H1 (cell line): ENCODE results near the gene RBM8A. TPM values are rescaled to one million over a fixed set of nuclear protein-coding genes. Genes with fewer than 3 reads are reported as not detected.

ENCODE experiments used
- CTCF ChIA-PET: fragments of 300-600 bp; sonication (Branson Sonifier 250); formaldehyde crosslinking; loops from one replicate; lab custom pipeline; 2021; ENCODE audit not compliant: partially characterized antibody; lab: Charles Lee
- POLR2A ChIA-PET: fragments of 300-600 bp; sonication (Branson Sonifier 250); formaldehyde crosslinking; loops from one replicate; lab custom pipeline; 2021; ENCODE audit warnings: inconsistent platforms; ENCODE audit not compliant: partially characterized antibody; lab: Charles Lee
- DNase-seq, 2 experiments: peaks; one replicate each; pipeline versions ENCODE4 v3.0.0 to v3.0.0-alpha.2; 2010 to 2022; ENCODE audit warnings: low spot score in 2 of 2, low read depth in 1 of 2, mixed read lengths in 1 of 2
- FAIRE-seq: peaks from 2 replicates; lab custom pipeline; 2011; peaks lifted over from hg19 to GRCh38; lab: Jason Lieb, UNC
- H2AFZ ChIP-seq: 2 replicates; pipeline ENCODE4 v1.8.1; 2012; ENCODE audit warnings: low read length, inconsistent platforms
- H2AK5ac ChIP-seq: 2 replicates; pipeline ENCODE4 v1.6.1; 2013; ENCODE audit warnings: low read depth, low read length
- H2BK120ac ChIP-seq: replicated peaks from 2 replicates; pipeline ENCODE3; 2013; ENCODE audit warnings: low read depth, low read length, inconsistent platforms
- H2BK12ac ChIP-seq: 2 replicates; pipeline ENCODE4 v1.6.1; 2013; ENCODE audit warnings: low read depth, low read length
- H2BK15ac ChIP-seq: 2 replicates; pipeline ENCODE4 v1.6.1; 2013; ENCODE audit warnings: low read length
- H2BK20ac ChIP-seq: 2 replicates; pipeline ENCODE4 v1.6.1; 2013; ENCODE audit warnings: low read length
- H2BK5ac ChIP-seq: 2 replicates; pipeline ENCODE4 v1.6.1; 2013; ENCODE audit warnings: low read depth, low read length
- H3K14ac ChIP-seq: 2 replicates; pipeline ENCODE4 v1.6.1; 2013; ENCODE audit warnings: inconsistent platforms; ENCODE audit not compliant: insufficient read length
- H3K18ac ChIP-seq: 2 replicates; pipeline ENCODE4 v1.6.1; 2013; ENCODE audit warnings: low read length; ENCODE audit errors: extremely low read depth
- H3K23ac ChIP-seq: 2 replicates; pipeline ENCODE4 v1.6.1; 2013; ENCODE audit warnings: inconsistent platforms; ENCODE audit not compliant: insufficient read length
- H3K23me2 ChIP-seq: 2 replicates; pipeline ENCODE4 v1.6.1; 2013; ENCODE audit warnings: low read depth, low read length
- H3K27ac ChIP-seq: 2 replicates; pipeline ENCODE4 v1.6.1; 2011; ENCODE audit warnings: low read depth, low read length, inconsistent platforms
- H3K27me3 ChIP-seq, 4 experiments: replicated peaks in 1 of 4; 1 replicate in 1 of 4; 2 replicates in 3 of 4; pipeline versions ENCODE4 v1.6.1 to v1.8.1; 2011 to 2013; ENCODE audit warnings: low read length in 3 of 4, mild to moderate bottlenecking in 3 of 4, inconsistent platforms in 2 of 4, mixed read lengths in 2 of 4, moderate library complexity in 1 of 4; ENCODE audit not compliant: control insufficient read depth in 3 of 4, insufficient read depth in 3 of 4; ENCODE audit errors: extremely low read depth in 1 of 4
- H3K36me3 ChIP-seq, 4 experiments: 2 replicates each; pipeline versions ENCODE4 v1.6.1 to v1.8.1; 2011 to 2013; ENCODE audit warnings: mild to moderate bottlenecking in 4 of 4, low read length in 3 of 4, moderate library complexity in 2 of 4, control low read depth in 1 of 4, inconsistent platforms in 1 of 4; ENCODE audit not compliant: insufficient read depth in 4 of 4, control insufficient read depth in 2 of 4
- H3K4ac ChIP-seq: replicated peaks from 2 replicates; pipeline ENCODE3; 2013; ENCODE audit warnings: low read length, low read depth, mixed read lengths, inconsistent platforms; ENCODE audit not compliant: insufficient read length
- H3K4me1 ChIP-seq, 4 experiments: replicated peaks in 1 of 4; 1 replicate in 1 of 4; 2 replicates in 3 of 4; pipeline versions ENCODE4 v1.6.1 to v1.8.1; 2011 to 2013; ENCODE audit warnings: low read length in 3 of 4, inconsistent platforms in 2 of 4, mixed read lengths in 1 of 4; ENCODE audit not compliant: insufficient read depth in 4 of 4, control insufficient read depth in 3 of 4
- H3K4me2 ChIP-seq, 2 experiments: 2 replicates each; pipeline versions ENCODE4 v1.6.1 to v1.8.1; 2011 to 2013; ENCODE audit warnings: low read depth in 2 of 2, low read length in 2 of 2, control low read depth in 1 of 2, inconsistent platforms in 1 of 2, mild to moderate bottlenecking in 1 of 2; ENCODE audit not compliant: insufficient read depth in 1 of 2
- H3K4me3 ChIP-seq, 4 experiments: fragments of 200-600, 300-600 bp in 1 of 4; sonication (generic), shearing (Covaris generic), sonication (Bioruptor Twin) in 1 of 4; 2 replicates each; pipeline versions ENCODE4 v1.5.1 to v1.8.1; 2011 to 2016; ENCODE audit warnings: low read length in 4 of 4, low read depth in 3 of 4, control low read depth in 2 of 4, inconsistent platforms in 2 of 4, mild to moderate bottlenecking in 2 of 4, mixed read lengths in 1 of 4, moderate library complexity in 1 of 4; ENCODE audit not compliant: insufficient read depth in 2 of 4; ENCODE audit errors: extremely low read depth in 1 of 4
- H3K56ac ChIP-seq: replicated peaks from 2 replicates; pipeline ENCODE3; 2013; ENCODE audit warnings: low read depth, mild to moderate bottlenecking, mixed read lengths, low read length, inconsistent platforms; ENCODE audit not compliant: insufficient read length
- H3K79me1 ChIP-seq: 2 replicates; pipeline ENCODE4 v1.6.1; 2013; ENCODE audit warnings: low read depth, low read length, control low read depth
- H3K79me2 ChIP-seq, 2 experiments: 2 replicates each; pipeline versions ENCODE4 v1.6.1 to v1.8.1; 2012 to 2013; ENCODE audit warnings: low read length in 2 of 2, mild to moderate bottlenecking in 2 of 2, inconsistent platforms in 1 of 2; ENCODE audit not compliant: insufficient read depth in 2 of 2, control insufficient read depth in 1 of 2
- H3K9ac ChIP-seq, 4 experiments: replicated peaks in 1 of 4; 1 replicate in 1 of 4; 2 replicates in 3 of 4; pipeline versions ENCODE4 v1.6.1 to v1.8.1; 2011 to 2013; ENCODE audit warnings: low read depth in 3 of 4, low read length in 3 of 4, control low read depth in 2 of 4, mild to moderate bottlenecking in 2 of 4, moderate library complexity in 2 of 4, inconsistent platforms in 1 of 4; ENCODE audit errors: extremely low read depth in 1 of 4
- H3K9me3 ChIP-seq, 2 experiments: 2 replicates each; pipeline versions ENCODE4 v1.6.1 to v1.8.1; 2012 to 2013; ENCODE audit warnings: mild to moderate bottlenecking in 2 of 2, moderate library complexity in 2 of 2, control low read depth in 1 of 2, inconsistent platforms in 1 of 2, low read depth in 1 of 2, low read length in 1 of 2, mixed read lengths in 1 of 2; ENCODE audit not compliant: insufficient read depth in 2 of 2
- H4K20me1 ChIP-seq, 2 experiments: replicated peaks in 1 of 2; 2 replicates each; pipeline versions ENCODE3 to v1.8.1; 2011 to 2013; ENCODE audit warnings: inconsistent platforms in 2 of 2, low read length in 2 of 2, mild to moderate bottlenecking in 1 of 2; ENCODE audit not compliant: insufficient read depth in 2 of 2, control insufficient read depth in 1 of 2
- H4K5ac ChIP-seq: 2 replicates; pipeline ENCODE4 v1.6.1; 2013; ENCODE audit warnings: low read length, low read depth, mixed read lengths, inconsistent platforms; ENCODE audit not compliant: insufficient read length
- H4K8ac ChIP-seq: 2 replicates; pipeline ENCODE4 v1.8.0; 2013; ENCODE audit warnings: mild to moderate bottlenecking, moderate library complexity, low read length, inconsistent platforms; ENCODE audit not compliant: insufficient read depth; ENCODE audit errors: extremely low read depth
- H4K91ac ChIP-seq: replicated peaks from 2 replicates; pipeline ENCODE3; 2013; ENCODE audit warnings: low read length, mixed read lengths, inconsistent platforms; ENCODE audit not compliant: insufficient read length
- ATF2 ChIP-seq: IDR thresholded peaks from 2 replicates; pipeline ENCODE4 v1.6.1; 2012; ENCODE audit warnings: low read length, inconsistent platforms
- BRCA1 ChIP-seq: IDR thresholded peaks from 2 replicates; pipeline ENCODE4 v1.6.1; 2012; ENCODE audit warnings: low read depth, low read length, improper control_type of control experiment
- CBX5 ChIP-seq: fragments of 300-800, 300-1000 bp; sonication (generic); IDR thresholded peaks from 2 replicates; pipeline ENCODE4 v1.7.1; 2016; ENCODE audit warnings: antibody characterized with exemption, low read length, low read depth
- CBX8 ChIP-seq: fragments of 300-800, 300-1000 bp; sonication (generic); IDR thresholded peaks from 2 replicates; pipeline ENCODE4 v1.7.1; 2016; ENCODE audit warnings: low read depth, low read length, borderline replicate concordance
- CTBP2 ChIP-seq: IDR thresholded peaks from 2 replicates; pipeline ENCODE4 v1.7.0; 2011; ENCODE audit warnings: borderline replicate concordance, mild to moderate bottlenecking, moderate library complexity, mixed read lengths, low read length; ENCODE audit not compliant: insufficient read depth, insufficient read length
- E2F6 ChIP-seq: IDR thresholded peaks from 2 replicates; pipeline ENCODE4 v1.6.1; 2012; ENCODE audit warnings: inconsistent platforms
- KDM1A ChIP-seq: fragments of 200-600, 300-600 bp; sonication (generic); IDR thresholded peaks from 2 replicates; pipeline ENCODE4 v1.7.1; 2016; ENCODE audit warnings: mild to moderate bottlenecking, low read length, borderline replicate concordance
- PHF8 ChIP-seq: fragments of 200-600 bp; sonication (generic); conservative IDR thresholded peaks from 2 replicates; pipeline ENCODE4 v1.7.1; 2012; ENCODE audit warnings: low read depth, mild to moderate bottlenecking, inconsistent platforms, low read length, moderate library complexity
- SP2 ChIP-seq: IDR thresholded peaks from 2 replicates; pipeline ENCODE4 v1.6.1; 2012; ENCODE audit warnings: mild to moderate bottlenecking, low read length, inconsistent platforms
- TAF1 ChIP-seq: IDR thresholded peaks from 2 replicates; pipeline ENCODE4 v1.6.1; 2011; ENCODE audit warnings: mild to moderate bottlenecking, low read depth, low read length
- TBP ChIP-seq: IDR thresholded peaks from 2 replicates; pipeline ENCODE4 v1.6.1; 2011; ENCODE audit warnings: low read depth, low read length, improper control_type of control experiment
- WGBS, 2 experiments: shearing (Covaris generic) in 1 of 2; methylation state at CpG; one replicate each; pipeline versions ENCODE4 v1.1.6 to v1.1.7; 2013 to 2015; ENCODE audit warnings: low lambda C conversion rate in 2 of 2, mixed read lengths in 2 of 2, inconsistent platforms in 1 of 2, low coverage in 1 of 2, missing lambda C conversion rate in 1 of 2; ENCODE audit not compliant: insufficient replicate concordance in 2 of 2, insufficient coverage in 1 of 2, insufficient read length in 1 of 2; ENCODE audit errors: extremely low coverage in 1 of 2, missing lambda C conversion rate in 1 of 2; 5-methylcytosine and 5-hydroxymethylcytosine counted together
- polyA plus RNA-seq, 7 experiments: library from polyadenylated mRNA; depleted of rRNA in 3 of 7; stranded (reverse) in 5 of 7; unstranded in 2 of 7; fragments of >200 nt in 5 of 7; fragments of 200-250 nt in 2 of 7; gene quantifications; 1 replicate in 5 of 7; 2 replicates in 1 of 7; 4 replicates in 1 of 7; pipeline versions ENCODE4 v1.2.1 to v1.2.3, GENCODE V29; 2011 to 2013; ENCODE audit warnings: missing spikeins in 2 of 7, mixed read lengths in 2 of 7
- total RNA-seq: library from RNA; stranded (reverse); fragmentation: NEBNext Ultra II Directional; extraction: Animal tissue kit (Norgen Biotek cat#: 25700); gene quantifications from 2 replicates; pipeline ENCODE4 v1.2.1, GENCODE V29; 2021

Gene RBM8A
- total and polyA plus RNA-seq, 2 of the 8 experiments (the other 6 are each of a cell fraction or from before 2014, with no cell fraction given), result 125 to 216 TPM

- Histone ChIP-seq H3K9me3 (no peaks in the 10 kb centered on the region), H3K9ac (no peak overlapping the region), H3K4me3 (no peak overlapping the region), H2BK5ac (no peak overlapping the region), H2BK15ac (no peak overlapping the region), H2BK120ac (no peak overlapping the region), H3K14ac (no peak overlapping the region), H3K56ac (no peak overlapping the region), H3K4me2 (no peak overlapping the region), H2BK12ac (no peak overlapping the region), H3K18ac (no peak overlapping the region), H3K23me2 (no peaks in the 10 kb centered on the region), H4K91ac (no peak overlapping the region), H3K4ac (no peak overlapping the region), H3K4me1 (peaks cover 0 to 6% (median 2%) of the 10 kb centered on the region in 4 experiments; a peak in 4 of 7 replicates), H3K23ac (no peak overlapping the region), H2BK20ac (no peak overlapping the region), H4K8ac (no peak overlapping the region), H4K20me1 (no peaks in the 10 kb centered on the region), H2AFZ (no peak overlapping the region), H3K27ac (no peak overlapping the region), H3K79me2 (no peaks in the 10 kb centered on the region), H3K36me3 (no peaks in the 10 kb centered on the region), H4K5ac (no peak overlapping the region), H3K79me1 (no peaks in the 10 kb centered on the region), H3K27me3 (no peaks in the 10 kb centered on the region), H2AK5ac (no peak overlapping the region)
- CTCF ChIA-PET, result interaction anchor here (0.9 to 2.1 kb wide), 5 partner anchors 15 to 69 kb away, joined by 3 to 5 read pairs (median 4); partner anchors contain the start of gene RBM8A
- no peak for DNase-seq
- no peak for FAIRE-seq
- 94% methylated on average over 6 of the region's 6 CpGs; no CpG with 5 or more reads in 1 of the 2 experiments for WGBS, 2 experiments
- POLR2A ChIA-PET, result interaction anchor here (1.2 to 1.7 kb wide), 4 partner anchors 26 to 110 kb away, joined by 3 to 5 read pairs (median 3); no protein-coding TSS in a partner anchor
- no peak for TF ChIP-seq ATF2
- TF ChIP-seq KDM1A, result no peak
- no peak for TF ChIP-seq E2F6
- TF ChIP-seq BRCA1, result no peak
- no peak for TF ChIP-seq PHF8
- no peak for TF ChIP-seq TBP
- no peak for TF ChIP-seq TAF1
- no peak for TF ChIP-seq CTBP2
- TF ChIP-seq SP2, result no peak
- no peak for TF ChIP-seq CBX8
- no peak for TF ChIP-seq CBX5
These were observed 15.6 kb upstream of the RBM8A start for GRCh38 chr1:145942871-145943270.
